A549 (cell line): Measurements from ENCODE around the gene ZNF605. TPM values are rescaled to one million over a fixed set of nuclear protein-coding genes. Genes with fewer than 3 reads are reported as not detected.

ENCODE experiments used
- ATAC-seq, 2 experiments: fragments of 200-7000 bp in 1 of 2; fragments of >200 bp in 1 of 2; cut with Nextera tagmentation in 1 of 2; cut with Tn5 transposase in 1 of 2; 3 replicates each; pipeline versions ENCODE4 v1.8.0 to v1.9.1; 2018 to 2020; ENCODE audit warnings: mild to moderate bottlenecking in 1 of 2, moderate library complexity in 1 of 2
- CTCF ChIA-PET: fragments of 300-600 bp; sonication (Branson Sonifier 250); formaldehyde crosslinking; extraction: SDS; loops from one replicate; lab custom pipeline; 2021; ENCODE audit warnings: antibody characterized with exemption, inconsistent platforms; lab: Yijun Ruan, JAX
- POLR2A ChIA-PET: fragments of 350-600 bp; formaldehyde crosslinking; extraction: SDS; loops from one replicate; lab custom pipeline; 2021; ENCODE audit warnings: antibody characterized with exemption, inconsistent platforms; lab: Yijun Ruan, JAX
- DNase-seq, 2 experiments: peaks; one replicate each; pipeline versions ENCODE4 v3.0.0 to v3.0.0-alpha.2; 2011 to 2016; ENCODE audit warnings: low read depth in 1 of 2, low spot score in 1 of 2
- FAIRE-seq: peaks from 2 replicates; lab custom pipeline; 2011; peaks lifted over from hg19 to GRCh38; lab: Jason Lieb, UNC
- H3K27ac ChIP-seq, 2 experiments: fragments of >200 bp; sonication (Bioruptor Twin); formaldehyde crosslinking; 3 replicates each; pipeline ENCODE4 v1.5.1; 2016 to 2017
- H3K4me1 ChIP-seq: fragments of >200 bp; sonication (Bioruptor Twin); formaldehyde crosslinking; 3 replicates; pipeline ENCODE4 v1.6.1; 2016
- H3K4me2 ChIP-seq: fragments of >200 bp; sonication (Bioruptor Twin); formaldehyde crosslinking; 3 replicates; pipeline ENCODE4 v1.6.1; 2016
- H3K4me3 ChIP-seq: fragments of >200 bp; sonication (Bioruptor Twin); formaldehyde crosslinking; 3 replicates; pipeline ENCODE4 v1.5.1; 2016
- H3K9me3 ChIP-seq: fragments of >200 bp; sonication (Bioruptor Twin); formaldehyde crosslinking; 3 replicates; pipeline ENCODE4 v1.6.1; 2016
- ATOH8 ChIP-seq: fragments of 250-450 bp; sonication (Bioruptor Pico); IDR thresholded peaks from 2 replicates; pipeline ENCODE4 v1.5.0; 2020; ENCODE audit warnings: low read depth, mild to moderate bottlenecking, moderate library complexity
- BHLHE40 ChIP-seq: IDR thresholded peaks from 2 replicates; pipeline ENCODE4 v1.6.1; 2012; ENCODE audit warnings: low read depth, low read length, inconsistent platforms
- CBX2 ChIP-seq: fragments of 200-600 bp; sonication (generic); IDR thresholded peaks from 2 replicates; pipeline ENCODE4 v1.6.1; 2016; ENCODE audit warnings: low read depth, mild to moderate bottlenecking, borderline replicate concordance
- EHMT2 ChIP-seq: fragments of 200-600 bp; sonication (generic); IDR thresholded peaks from 2 replicates; pipeline ENCODE4 v1.6.1; 2016; ENCODE audit warnings: antibody characterized with exemption, low read depth, mild to moderate bottlenecking, moderate library complexity
- ESRRA ChIP-seq: fragments of 150-350 bp; IDR thresholded peaks from 2 replicates; pipeline ENCODE4 v1.6.1; 2014; ENCODE audit warnings: mild to moderate bottlenecking, low read length, borderline replicate concordance
- FOSL2 ChIP-seq, 2 experiments: fragments of 450-650 bp in 1 of 2; fragments of >200 bp in 1 of 2; sonication (Bioruptor Twin) in 1 of 2; formaldehyde crosslinking; IDR thresholded peaks; 2 replicates each; pipeline versions ENCODE4 v1.5.0 to v1.6.1; 2016 to 2020; ENCODE audit warnings: mild to moderate bottlenecking in 1 of 2, moderate library complexity in 1 of 2
- HEYL ChIP-seq: fragments of 250-450 bp; sonication (Bioruptor Pico); IDR thresholded peaks from 2 replicates; pipeline ENCODE4 v1.8.0; 2021; ENCODE audit warnings: mild to moderate bottlenecking, moderate library complexity
- HOXA7 ChIP-seq: fragments of 250-450 bp; sonication (Bioruptor Pico); IDR thresholded peaks from 2 replicates; pipeline ENCODE4 v1.5.0; 2020; ENCODE audit warnings: mild to moderate bottlenecking, moderate library complexity
- HOXB5 ChIP-seq: fragments of 250-450 bp; sonication (Bioruptor Pico); IDR thresholded peaks from 2 replicates; pipeline ENCODE4 v1.5.0; 2020; ENCODE audit warnings: mild to moderate bottlenecking, moderate library complexity
- KDM1A ChIP-seq: fragments of 200-600 bp; sonication (generic); IDR thresholded peaks from 2 replicates; pipeline ENCODE4 v1.6.1; 2016; ENCODE audit warnings: low read depth, mild to moderate bottlenecking
- KDM5A ChIP-seq: fragments of 200-600 bp; sonication (generic); IDR thresholded peaks from 2 replicates; pipeline ENCODE4 v1.6.1; 2016; ENCODE audit warnings: antibody characterized with exemption, mild to moderate bottlenecking
- NFE2L2 ChIP-seq: fragments of 150-350 bp; conservative IDR thresholded peaks from 2 replicates; pipeline ENCODE4 v1.6.1; 2014; ENCODE audit warnings: low read length
- NR3C1 ChIP-seq: fragments of >200 bp; sonication (Bioruptor Twin); formaldehyde crosslinking; IDR thresholded peaks from 3 replicates; pipeline ENCODE4 v1.6.1; 2017
- POLR2A ChIP-seq: IDR thresholded peaks from 2 replicates; pipeline ENCODE4 v1.6.1; 2012; ENCODE audit warnings: mild to moderate bottlenecking, low read length
- RAD21 ChIP-seq, 2 experiments: fragments of >200 bp in 1 of 2; sonication (Bioruptor Twin) in 1 of 2; formaldehyde crosslinking in 1 of 2; IDR thresholded peaks in 1 of 2; conservative IDR thresholded peaks in 1 of 2; 2 replicates in 1 of 2; 3 replicates in 1 of 2; pipeline ENCODE4 v1.6.1; 2012 to 2018; ENCODE audit warnings: inconsistent platforms in 1 of 2
- RARB ChIP-seq: fragments of 250-450 bp; sonication (Bioruptor Pico); IDR thresholded peaks from 2 replicates; pipeline ENCODE4 v1.8.0; 2021; ENCODE audit warnings: mild to moderate bottlenecking, moderate library complexity
- RCOR1 ChIP-seq: fragments of 150-350 bp; IDR thresholded peaks from 2 replicates; pipeline ENCODE4 v1.6.1; 2014; ENCODE audit warnings: antibody characterized with exemption, low read length, low read depth
- REST ChIP-seq: fragments of 200-600 bp; sonication (generic); IDR thresholded peaks from 2 replicates; pipeline ENCODE4 v1.6.1; 2016; ENCODE audit warnings: antibody characterized with exemption, mild to moderate bottlenecking, moderate library complexity
- RFX5 ChIP-seq: fragments of 450-650 bp; IDR thresholded peaks from 2 replicates; pipeline ENCODE4 v1.7.1; 2014; ENCODE audit warnings: antibody characterized with exemption, mild to moderate bottlenecking, moderate library complexity
- TFCP2L1 ChIP-seq: fragments of 250-450 bp; sonication (Bioruptor Pico); IDR thresholded peaks from 2 replicates; pipeline ENCODE4 v1.5.0; 2021; ENCODE audit warnings: mild to moderate bottlenecking
- ZFP36 ChIP-seq: fragments of 450-650 bp; IDR thresholded peaks from 2 replicates; pipeline ENCODE4 v1.6.1; 2014; ENCODE audit warnings: borderline replicate concordance; ENCODE audit not compliant: partially characterized antibody
- ZNF302 ChIP-seq: fragments of 250-450 bp; sonication (Bioruptor Pico); IDR thresholded peaks from 2 replicates; pipeline ENCODE4 v1.9.0; 2021; ENCODE audit warnings: inconsistent platforms, mild to moderate bottlenecking, moderate library complexity
- ZSCAN20 ChIP-seq: fragments of 250-450 bp; sonication (Bioruptor Pico); IDR thresholded peaks from 2 replicates; pipeline ENCODE4 v1.8.0; 2022; ENCODE audit warnings: mild to moderate bottlenecking, moderate library complexity
- whole genome bisulfite sequencing: methylation state at CpG from one replicate; pipeline ENCODE4 v1.1.6; 2017; ENCODE audit errors: missing lambda C conversion rate; 5-methylcytosine and 5-hydroxymethylcytosine counted together
- polyA plus RNA-seq, 4 experiments: library from polyadenylated mRNA; depleted of rRNA in 3 of 4; stranded (reverse); fragments of >200 nt; fragmentation: RNase III in 1 of 4; extraction: RNeasy Plus Mini Kit Qiagen cat#74134 plus additional on column Dnase treatment in 1 of 4; gene quantifications; 2 replicates in 3 of 4; 3 replicates in 1 of 4; pipeline ENCODE4 v1.2.3, GENCODE V29; 2011 to 2017
- TF ChIP-seq, protein P1 (sequence below): fragments of 150-350 bp; IDR thresholded peaks from 2 replicates; pipeline ENCODE4 v1.6.1; 2014; ENCODE audit warnings: low read depth, mild to moderate bottlenecking, low read length
- TF ChIP-seq, protein P2 (sequence below): fragments of 250-450 bp; sonication (Bioruptor Pico); IDR thresholded peaks from 2 replicates; pipeline ENCODE4 v1.5.0; 2021; ENCODE audit warnings: mild to moderate bottlenecking, moderate library complexity, borderline replicate concordance
- TF ChIP-seq, protein P3 (sequence below): fragments of >200 bp; sonication (Bioruptor Twin); formaldehyde crosslinking; IDR thresholded peaks from 3 replicates; pipeline ENCODE4 v1.6.1; 2016
- TF ChIP-seq, protein P4 (sequence below): fragments of >200 bp; sonication (Bioruptor Twin); formaldehyde crosslinking; IDR thresholded peaks from 2 replicates; pipeline ENCODE4 v1.6.1; 2016

ZNF605 gene
- polyA plus RNA-seq, 2 of the 4 experiments (the other 2 are of a cell fraction), result 5.6 to 18.2 TPM

DNA sequence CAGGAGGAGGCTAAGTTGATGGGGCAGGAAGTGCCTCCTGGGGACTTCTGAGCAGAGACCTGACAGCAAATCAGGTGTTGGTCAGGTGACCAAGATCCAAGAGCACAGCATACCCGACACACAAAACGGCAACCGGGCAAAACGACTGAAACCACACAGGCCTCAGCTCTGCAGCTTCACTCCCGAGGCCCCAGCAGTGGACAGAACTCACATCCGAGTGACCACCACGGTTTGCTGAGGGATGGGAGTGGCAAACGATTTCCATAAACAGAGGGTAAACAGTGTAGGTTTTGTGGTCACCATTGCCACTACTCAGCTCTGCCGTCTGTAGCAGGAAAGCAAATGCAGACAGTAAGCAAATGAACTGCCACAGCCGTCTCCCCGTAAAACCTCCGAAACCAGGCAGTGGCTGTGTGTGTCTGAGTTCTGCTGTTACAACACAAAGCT is 83.1 kb downstream of the ZNF605 start:
- CTCF ChIA-PET, result interaction anchor here (1.3 kb wide), 1 partner anchor 62 kb away, joined by 4 read pairs; no protein-coding TSS in a partner anchor
- peak in 1 of 2 experiments; percentile 11; a peak in 1 of 6 replicates for ATAC-seq
- no peak for TF ChIP-seq ESRRA
- TF ChIP-seq EHMT2, result no peak
- TF ChIP-seq CBX2, result no peak
- TF ChIP-seq KDM5A, result no peak
- TF ChIP-seq KDM1A, result no peak
- TF ChIP-seq FOSL2 (IDR thresholded peaks at IDR 0.05), result no peak
- TF ChIP-seq FOSL2 (CRISPR knock-in tag; IDR thresholded peaks at IDR 0.05), result no peak
- TF ChIP-seq TFCP2L1 (CRISPR knock-in tag), result no peak
- TF ChIP-seq, protein P1, sequence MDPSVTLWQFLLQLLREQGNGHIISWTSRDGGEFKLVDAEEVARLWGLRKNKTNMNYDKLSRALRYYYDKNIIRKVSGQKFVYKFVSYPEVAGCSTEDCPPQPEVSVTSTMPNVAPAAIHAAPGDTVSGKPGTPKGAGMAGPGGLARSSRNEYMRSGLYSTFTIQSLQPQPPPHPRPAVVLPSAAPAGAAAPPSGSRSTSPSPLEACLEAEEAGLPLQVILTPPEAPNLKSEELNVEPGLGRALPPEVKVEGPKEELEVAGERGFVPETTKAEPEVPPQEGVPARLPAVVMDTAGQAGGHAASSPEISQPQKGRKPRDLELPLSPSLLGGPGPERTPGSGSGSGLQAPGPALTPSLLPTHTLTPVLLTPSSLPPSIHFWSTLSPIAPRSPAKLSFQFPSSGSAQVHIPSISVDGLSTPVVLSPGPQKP, result no peak
- no peak for TF ChIP-seq HEYL (CRISPR knock-in tag)
- no peak for TF ChIP-seq RCOR1
- no peak for TF ChIP-seq REST
- TF ChIP-seq, protein P2, sequence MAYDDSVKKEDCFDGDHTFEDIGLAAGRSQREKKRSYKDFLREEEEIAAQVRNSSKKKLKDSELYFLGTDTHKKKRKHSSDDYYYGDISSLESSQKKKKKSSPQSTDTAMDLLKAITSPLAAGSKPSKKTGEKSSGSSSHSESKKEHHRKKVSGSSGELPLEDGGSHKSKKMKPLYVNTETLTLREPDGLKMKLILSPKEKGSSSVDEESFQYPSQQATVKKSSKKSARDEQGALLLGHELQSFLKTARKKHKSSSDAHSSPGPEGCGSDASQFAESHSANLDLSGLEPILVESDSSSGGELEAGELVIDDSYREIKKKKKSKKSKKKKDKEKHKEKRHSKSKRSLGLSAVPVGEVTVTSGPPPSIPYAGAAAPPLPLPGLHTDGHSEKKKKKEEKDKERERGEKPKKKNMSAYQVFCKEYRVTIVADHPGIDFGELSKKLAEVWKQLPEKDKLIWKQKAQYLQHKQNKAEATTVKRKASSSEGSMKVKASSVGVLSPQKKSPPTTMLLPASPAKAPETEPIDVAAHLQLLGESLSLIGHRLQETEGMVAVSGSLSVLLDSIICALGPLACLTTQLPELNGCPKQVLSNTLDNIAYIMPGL (CRISPR knock-in tag), result no peak
- TF ChIP-seq, protein P3, sequence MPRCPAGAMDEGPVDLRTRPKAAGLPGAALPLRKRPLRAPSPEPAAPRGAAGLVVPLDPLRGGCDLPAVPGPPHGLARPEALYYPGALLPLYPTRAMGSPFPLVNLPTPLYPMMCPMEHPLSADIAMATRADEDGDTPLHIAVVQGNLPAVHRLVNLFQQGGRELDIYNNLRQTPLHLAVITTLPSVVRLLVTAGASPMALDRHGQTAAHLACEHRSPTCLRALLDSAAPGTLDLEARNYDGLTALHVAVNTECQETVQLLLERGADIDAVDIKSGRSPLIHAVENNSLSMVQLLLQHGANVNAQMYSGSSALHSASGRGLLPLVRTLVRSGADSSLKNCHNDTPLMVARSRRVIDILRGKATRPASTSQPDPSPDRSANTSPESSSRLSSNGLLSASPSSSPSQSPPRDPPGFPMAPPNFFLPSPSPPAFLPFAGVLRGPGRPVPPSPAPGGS, result no peak
- TF ChIP-seq ZFP36, result no peak
- no peak for TF ChIP-seq RARB (CRISPR knock-in tag)

DNA sequence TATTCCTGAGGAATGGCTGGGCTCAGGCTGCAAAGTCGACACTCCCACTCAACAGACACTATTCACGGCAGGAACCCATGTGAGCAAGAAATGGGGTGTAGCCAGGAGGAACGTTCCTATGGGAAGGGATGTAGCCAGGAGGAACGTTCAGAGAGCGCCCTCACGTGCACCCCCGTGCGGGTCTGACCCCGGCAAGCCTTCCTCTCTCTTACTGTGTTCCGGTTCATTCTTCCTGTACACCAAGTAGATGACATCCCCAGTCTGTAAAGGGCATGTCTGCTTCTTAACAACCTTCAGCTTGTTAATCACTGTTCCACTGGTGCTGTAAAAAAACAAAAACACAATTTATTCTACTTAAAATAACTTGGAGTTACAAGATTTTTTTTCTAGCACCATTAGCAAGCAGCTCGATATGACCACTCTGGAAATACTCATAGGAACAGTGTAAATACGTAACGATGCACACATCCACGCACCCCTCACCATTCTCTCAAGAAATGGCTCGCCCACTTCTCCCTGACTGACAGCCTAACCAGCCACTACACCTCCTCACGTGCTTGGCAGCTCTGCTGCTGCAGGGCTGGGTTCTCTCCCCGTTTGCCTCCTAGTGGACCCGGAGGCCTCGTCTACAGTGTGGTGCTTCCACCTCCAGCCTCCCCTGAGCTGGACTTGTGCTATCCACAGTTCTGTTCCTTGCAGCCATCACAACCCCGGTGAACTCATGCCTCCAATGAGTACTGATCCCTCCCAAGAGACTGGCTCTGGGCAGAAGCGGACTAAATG is 83.8 kb downstream of the ZNF605 start:
- 92% methylated on average over 21 of the region's 21 CpGs for WGBS
- Histone ChIP-seq H3K4me1 (no peaks in the 10 kb centered on the region), H3K4me2 (no peak overlapping the region), H3K4me3 (no peak overlapping the region), H3K27ac (no peak overlapping the region), H3K9me3 (peaks cover 11% of the 10 kb centered on the region; the same call in 2 of the 3 replicates)
- peak; percentile 28 to 30; a peak in 3 of 6 replicates for ATAC-seq
- ChIA-PET CTCF (interaction anchor here (1.1 to 1.3 kb wide), 2 partner anchors 11 to 62 kb away, joined by 3 to 4 read pairs; no protein-coding TSS in a partner anchor), POLR2A (no interaction called here)
- no peak for DNase-seq
- no peak for FAIRE-seq
- TF ChIP-seq TFCP2L1 (CRISPR knock-in tag), result no peak
- TF ChIP-seq ZSCAN20, result no peak
- no peak for TF ChIP-seq NFE2L2
- no peak for TF ChIP-seq HOXA7
- TF ChIP-seq, protein P4, sequence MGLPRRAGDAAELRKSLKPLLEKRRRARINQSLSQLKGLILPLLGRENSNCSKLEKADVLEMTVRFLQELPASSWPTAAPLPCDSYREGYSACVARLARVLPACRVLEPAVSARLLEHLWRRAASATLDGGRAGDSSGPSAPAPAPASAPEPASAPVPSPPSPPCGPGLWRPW, result no peak
- no peak for TF ChIP-seq ZNF302 (CRISPR knock-in tag)
- TF ChIP-seq NR3C1, result no peak
- no peak for TF ChIP-seq POLR2A
- no peak for TF ChIP-seq RFX5
- no peak for TF ChIP-seq ATOH8
- no peak for TF ChIP-seq HOXB5
- TF ChIP-seq RCOR1, result no peak
- TF ChIP-seq BHLHE40, result no peak
- no peak for TF ChIP-seq RAD21 (conservative IDR thresholded peaks at IDR 0.05 in 1 of 2, IDR thresholded peaks at IDR 0.05 in 1 of 2)

More for the DNA sequence above, 83.1 kb downstream of the ZNF605 start:
- WGBS, result 93% methylated on average over 12 of the region's 12 CpGs
- H3K27ac ChIP-seq, result no peak overlapping the region
- FAIRE-seq (no peak), DNase-seq (no peak)
- no peak overlapping the region for H3K4me2 ChIP-seq
- no peak overlapping the region for H3K4me3 ChIP-seq
- H3K9me3 ChIP-seq, result peaks cover 11% of the 10 kb centered on the region; the same call in 1 of the 3 replicates
- POLR2A ChIA-PET, result no interaction called here
- H3K4me1 ChIP-seq, result no peaks in the 10 kb centered on the region
